Measurements from ENCODE around the gene DCDC2C.

The DCDC2C gene

DNA sequence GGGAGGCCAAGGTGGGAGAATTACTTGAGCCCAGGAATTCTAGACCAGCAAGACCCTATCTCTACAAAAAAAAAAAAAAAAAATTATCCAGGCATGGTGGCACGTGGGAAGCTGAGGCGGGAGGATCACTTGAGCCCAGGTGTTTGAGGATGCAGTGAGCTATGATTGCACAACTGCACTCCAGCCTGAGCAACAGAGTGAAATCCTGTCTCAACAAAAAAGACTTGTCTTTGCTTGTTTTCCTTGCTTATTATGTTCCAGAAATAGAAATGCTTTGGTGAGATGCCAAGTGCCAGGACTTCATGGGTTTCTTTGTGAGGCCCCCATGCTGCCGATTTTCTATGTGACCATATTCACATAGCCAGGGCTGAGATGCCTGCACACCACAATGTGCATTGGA lies 9.0 kb downstream of the DCDC2C start:
- DNase-seq: no peak
- no peaks in the 10 kb centered on the region for H3K9me3 ChIP-seq (ENCODE audit: insufficient read depth, low read length, severe bottlenecking)
- no peak overlapping the region for H3K27ac ChIP-seq (ENCODE audit: low read length)
- H4K20me1 ChIP-seq (ENCODE audit: insufficient read depth, low read length): no peaks in the 10 kb centered on the region
- H2AFZ ChIP-seq (ENCODE audit: low read depth, low read length): no peak overlapping the region
- no peak overlapping the region for H3K4me3 ChIP-seq (ENCODE audit: low read depth in 1 of 2, low read length in 2 of 2)
- H3K9ac ChIP-seq (ENCODE audit: low read depth, low read length): no peak overlapping the region
- no peaks in the 10 kb centered on the region for H3K36me3 ChIP-seq (ENCODE audit: insufficient read depth, low read length)
- H3K4me1 ChIP-seq (ENCODE audit: insufficient read depth, low read length): no peaks in the 10 kb centered on the region
- H3K27me3 ChIP-seq (ENCODE audit: insufficient read depth, low read length, poor library complexity): no peaks in the 10 kb centered on the region
- no peaks in the 10 kb centered on the region for H3K79me2 ChIP-seq (ENCODE audit: insufficient read depth, low read length)
- ATAC-seq (ENCODE audit: insufficient read depth, low read depth): no peak
- no peak overlapping the region for H3K4me2 ChIP-seq (ENCODE audit: insufficient read depth, low read length)
- TF ChIP-seq EZH2 (IDR thresholded peaks at IDR 0.05; ENCODE audit: borderline replicate concordance, low read depth, low read length, severe bottlenecking): no peak
- TF ChIP-seq, protein P1, sequence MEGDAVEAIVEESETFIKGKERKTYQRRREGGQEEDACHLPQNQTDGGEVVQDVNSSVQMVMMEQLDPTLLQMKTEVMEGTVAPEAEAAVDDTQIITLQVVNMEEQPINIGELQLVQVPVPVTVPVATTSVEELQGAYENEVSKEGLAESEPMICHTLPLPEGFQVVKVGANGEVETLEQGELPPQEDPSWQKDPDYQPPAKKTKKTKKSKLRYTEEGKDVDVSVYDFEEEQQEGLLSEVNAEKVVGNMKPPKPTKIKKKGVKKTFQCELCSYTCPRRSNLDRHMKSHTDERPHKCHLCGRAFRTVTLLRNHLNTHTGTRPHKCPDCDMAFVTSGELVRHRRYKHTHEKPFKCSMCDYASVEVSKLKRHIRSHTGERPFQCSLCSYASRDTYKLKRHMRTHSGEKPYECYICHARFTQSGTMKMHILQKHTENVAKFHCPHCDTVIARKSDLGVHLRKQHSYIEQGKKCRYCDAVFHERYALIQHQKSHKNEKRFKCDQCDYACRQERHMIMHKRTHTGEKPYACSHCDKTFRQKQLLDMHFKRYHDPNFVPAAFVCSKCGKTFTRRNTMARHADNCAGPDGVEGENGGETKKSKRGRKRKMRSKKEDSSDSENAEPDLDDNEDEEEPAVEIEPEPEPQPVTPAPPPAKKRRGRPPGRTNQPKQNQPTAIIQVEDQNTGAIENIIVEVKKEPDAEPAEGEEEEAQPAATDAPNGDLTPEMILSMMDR (IDR thresholded peaks at IDR 0.05; ENCODE audit: borderline replicate concordance, extremely low read depth, low read length, poor library complexity, severe bottlenecking): no peak

DNA sequence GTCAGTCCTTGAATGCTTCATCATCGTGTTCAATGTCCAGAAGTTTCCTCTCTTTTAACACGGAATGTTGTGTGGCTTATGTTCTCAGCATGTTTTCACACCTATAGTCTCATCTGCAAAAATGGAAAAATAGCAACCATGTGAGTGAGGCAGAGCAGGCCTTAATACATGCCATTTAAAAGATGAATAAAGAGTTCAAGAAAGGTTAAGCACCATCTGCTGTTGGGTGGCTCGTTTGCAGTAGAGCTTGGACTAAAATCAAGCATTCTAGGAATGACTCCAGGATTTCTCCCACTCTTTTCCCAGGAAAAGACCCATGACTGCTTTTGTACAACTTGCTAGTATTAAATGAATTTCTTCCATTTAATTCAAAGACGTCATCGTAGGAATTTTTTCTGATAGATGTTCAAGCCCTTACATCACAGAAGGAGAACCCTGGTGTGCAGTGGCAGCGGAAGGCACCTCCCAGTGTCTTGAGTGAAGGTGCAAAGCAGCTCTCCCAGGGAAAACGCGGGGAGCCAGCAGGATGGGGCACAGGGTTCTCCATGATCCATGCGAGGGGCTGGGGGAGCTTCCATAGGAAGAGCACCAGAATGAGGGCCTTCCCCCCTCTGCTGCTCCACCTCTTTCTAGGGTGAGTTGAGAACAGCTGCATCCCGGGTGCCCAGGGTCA lies 9.6 kb downstream of the DCDC2C start:
- H2AFZ ChIP-seq (ENCODE audit: low read depth, low read length): no peak overlapping the region
- no peaks in the 10 kb centered on the region for H3K4me1 ChIP-seq (ENCODE audit: insufficient read depth, low read length)
- no peak overlapping the region for H3K4me3 ChIP-seq (ENCODE audit: low read depth in 1 of 2, low read length in 2 of 2)
- H4K20me1 ChIP-seq (ENCODE audit: insufficient read depth, low read length): no peaks in the 10 kb centered on the region
- ATAC-seq (ENCODE audit: insufficient read depth, low read depth): no peak
- TF ChIP-seq, protein P1 (IDR thresholded peaks at IDR 0.05; ENCODE audit: borderline replicate concordance, extremely low read depth, low read length, poor library complexity, severe bottlenecking): no peak
- TF ChIP-seq EZH2 (IDR thresholded peaks at IDR 0.05; ENCODE audit: borderline replicate concordance, low read depth, low read length, severe bottlenecking): no peak
- H3K79me2 ChIP-seq (ENCODE audit: insufficient read depth, low read length): no peaks in the 10 kb centered on the region
- no peak for DNase-seq
- H3K27ac ChIP-seq (ENCODE audit: low read length): no peak overlapping the region
- H3K4me2 ChIP-seq (ENCODE audit: insufficient read depth, low read length): no peak overlapping the region
- no peak overlapping the region for H3K9ac ChIP-seq (ENCODE audit: low read depth, low read length)
- H3K27me3 ChIP-seq (ENCODE audit: insufficient read depth, low read length, poor library complexity): no peaks in the 10 kb centered on the region
- no peaks in the 10 kb centered on the region for H3K36me3 ChIP-seq (ENCODE audit: insufficient read depth, low read length)
- H3K9me3 ChIP-seq (ENCODE audit: insufficient read depth, low read length, severe bottlenecking): no peaks in the 10 kb centered on the region

DNA sequence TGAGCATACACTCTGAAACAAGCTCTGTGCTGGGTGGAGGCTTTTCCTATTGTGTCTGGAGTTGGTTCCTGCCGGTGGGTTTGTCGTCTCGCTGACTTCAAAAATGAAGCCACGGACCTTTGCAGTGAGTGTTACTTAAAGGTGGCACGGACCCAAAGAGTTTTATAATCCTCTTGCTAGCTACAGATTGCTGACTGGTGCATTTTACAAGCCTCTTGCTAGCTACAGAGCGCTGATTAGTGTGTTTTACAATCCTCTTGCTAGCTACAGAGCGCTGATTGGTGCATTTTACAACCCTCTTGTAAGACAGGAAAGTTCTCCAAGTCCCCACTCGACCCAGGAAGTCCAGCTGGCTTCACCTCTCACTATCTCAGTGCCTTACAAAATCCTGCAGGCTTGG lies 15.3 kb downstream of the DCDC2C start:
- Histone ChIP-seq H3K4me1 (ENCODE audit: insufficient read depth, low read length) (no peaks in the 10 kb centered on the region), H3K27me3 (ENCODE audit: insufficient read depth, low read length, poor library complexity) (no peaks in the 10 kb centered on the region)
- no peak for TF ChIP-seq EZH2 (IDR thresholded peaks at IDR 0.05; ENCODE audit: borderline replicate concordance, low read depth, low read length, severe bottlenecking)
- TF ChIP-seq, protein P1 (IDR thresholded peaks at IDR 0.05; ENCODE audit: borderline replicate concordance, extremely low read depth, low read length, poor library complexity, severe bottlenecking): no peak

More for the DNA sequence above, 15.3 kb downstream of the DCDC2C start:
- H3K9ac ChIP-seq (ENCODE audit: low read depth, low read length): no peak overlapping the region
- H2AFZ ChIP-seq (ENCODE audit: low read depth, low read length): no peak overlapping the region
- no peaks in the 10 kb centered on the region for H3K36me3 ChIP-seq (ENCODE audit: insufficient read depth, low read length)
- H3K27ac ChIP-seq (ENCODE audit: low read length): no peak overlapping the region
- ATAC-seq (ENCODE audit: insufficient read depth, low read depth): no peak
- no peaks in the 10 kb centered on the region for H4K20me1 ChIP-seq (ENCODE audit: insufficient read depth, low read length)
- DNase-seq: no peak
- no peak overlapping the region for H3K4me2 ChIP-seq (ENCODE audit: insufficient read depth, low read length)
- H3K9me3 ChIP-seq (ENCODE audit: insufficient read depth, low read length, severe bottlenecking): no peaks in the 10 kb centered on the region
- H3K79me2 ChIP-seq (ENCODE audit: insufficient read depth, low read length): no peaks in the 10 kb centered on the region
- H3K4me3 ChIP-seq (ENCODE audit: low read depth in 1 of 2, low read length in 2 of 2): no peak overlapping the region
